ENCODE measurements around the gene PARP9. TPM values are rescaled to one million over a fixed set of nuclear protein-coding genes. Genes with fewer than 3 reads are reported as not detected.
A peak's percentile ranks its signal among the peaks of the same experiment; 100 is the strongest.

The PARP9 gene
- total and polyA plus RNA-seq, 4 experiments from 2014 or later: 23.1 to 43.4 (median 25.0) TPM

GRCh38 chr3:122481390-122481789, 82.7 kb downstream of the PARP9 start:
- no peaks in the 10 kb centered on the region for H3K9me3 ChIP-seq (ENCODE audit: control insufficient read depth in 1 of 2, low read length in 2 of 2)
- H3K4me3 Mint-ChIP-seq: peak overlapping the region in 1 of 8 donors; percentile 2
- intact Hi-C loops (cut with micrococcal nuclease): no loop called here
- ChIA-PET POLR2A (ENCODE audit: partially characterized antibody) (no interaction called here), CTCF (ENCODE audit: partially characterized antibody) (no interaction called here)
- H3K4me1 Mint-ChIP-seq: peaks cover 33 to 52% (median 45%) of the 10 kb centered on the region in 4 donors
- H3K4me3 ChIP-seq (ENCODE audit: low read length in 2 of 2): no peak overlapping the region
- DNase-seq: no peak
- no peaks in the 10 kb centered on the region for H3K36me3 ChIP-seq (ENCODE audit: insufficient read depth, low read length)
- peaks cover 20% of the 10 kb centered on the region for H3K4me1 ChIP-seq (ENCODE audit: insufficient read depth, low read length)
- no peaks in the 10 kb centered on the region for H3K27me3 Mint-ChIP-seq
- peaks cover 6 to 13% of the 10 kb centered on the region in 2 donors for H3K36me3 Mint-ChIP-seq
- H3K27ac Mint-ChIP-seq: no peak overlapping the region
- H3K27ac ChIP-seq (ENCODE audit: low read depth, low read length): no peak overlapping the region
- no peaks in the 10 kb centered on the region for H3K9me3 Mint-ChIP-seq
- H3K27me3 ChIP-seq (ENCODE audit: insufficient read depth, low read length): no peaks in the 10 kb centered on the region

Other genes starting within 250 kb of the PARP9 start
- gene CSTA, start 239.1 kb downstream of the PARP9 start, total RNA-seq: under 1 TPM; 0.61 TPM
- gene CSTA, start 239.1 kb downstream of the PARP9 start, polyA plus RNA-seq: not detected
- gene MIX23, start 181.1 kb downstream of the PARP9 start, total RNA-seq: 10 to 100 TPM; 23.4 to 25.1 TPM
- 1 to 10 TPM; 5.3 to 8.9 TPM for gene MIX23, start 181.1 kb downstream of the PARP9 start, polyA plus RNA-seq
- 10 to 100 TPM; 31.1 to 32.8 TPM for gene FAM162A, start 180.1 kb downstream of the PARP9 start, total RNA-seq
- 100 to 1,000 TPM in 1 of 2 donors, 10 to 100 TPM in 1; 96.6 to 136 TPM for gene FAM162A, start 180.1 kb downstream of the PARP9 start, polyA plus RNA-seq
- 10 to 100 TPM; 19.2 to 19.4 TPM for gene WDR5B, start 148.2 kb downstream of the PARP9 start, total RNA-seq
- 1 to 10 TPM; 1.0 to 2.3 TPM for gene WDR5B, start 148.2 kb downstream of the PARP9 start, polyA plus RNA-seq
- 10 to 100 TPM; 67.4 to 71.5 TPM for gene KPNA1, start 49.4 kb downstream of the PARP9 start, total RNA-seq
- gene KPNA1, start 49.4 kb downstream of the PARP9 start, polyA plus RNA-seq: 10 to 100 TPM; 45.6 to 51.3 TPM
- gene DTX3L, start within 50 bp of the PARP9 start, total RNA-seq: 10 to 100 TPM; 49.3 to 51.0 TPM
- 10 to 100 TPM; 14.8 to 34.4 TPM for gene DTX3L, start within 50 bp of the PARP9 start, polyA plus RNA-seq
- gene PARP15, start 13.3 kb upstream of the PARP9 start, total RNA-seq: 10 to 100 TPM; 74.5 to 78.0 TPM
- gene PARP15, start 13.3 kb upstream of the PARP9 start, polyA plus RNA-seq: 10 to 100 TPM in 1 of 2 donors, 1 to 10 TPM in 1; 7.6 to 11.9 TPM
- gene PARP14, start 116.5 kb upstream of the PARP9 start, total RNA-seq: 10 to 100 TPM; 68.7 to 79.6 TPM
- gene PARP14, start 116.5 kb upstream of the PARP9 start, polyA plus RNA-seq: 10 to 100 TPM in 1 of 2 donors, 1 to 10 TPM in 1; 5.4 to 19.1 TPM
- 10 to 100 TPM; 22.9 to 23.2 TPM for gene HSPBAP1, start 229.5 kb upstream of the PARP9 start, total RNA-seq
- gene HSPBAP1, start 229.5 kb upstream of the PARP9 start, polyA plus RNA-seq: 10 to 100 TPM in 1 of 2 donors, 1 to 10 TPM in 1; 6.7 to 11.9 TPM
- gene SLC49A4, start 230.8 kb upstream of the PARP9 start, total RNA-seq: 1 to 10 TPM; 7.1 to 7.6 TPM
- 1 to 10 TPM; 1.9 to 2.3 TPM for gene SLC49A4, start 230.8 kb upstream of the PARP9 start, polyA plus RNA-seq